Loucy (cell line): ENCODE results near the gene PJA2.

Experiments used
- CTCF ChIP-seq: fragments of 200-600 bp; sonication (generic); conservative IDR thresholded peaks from 2 replicates; pipeline ENCODE4 v1.5.1; 2014; ENCODE audit warnings: mild to moderate bottlenecking, antibody characterized with exemption, low read length
- EZH2phosphoT487 ChIP-seq: fragments of 200-600 bp; IDR thresholded peaks from 2 replicates; pipeline ENCODE4 v1.6.1; 2018; ENCODE audit warnings: antibody characterized with exemption, mild to moderate bottlenecking, moderate library complexity, borderline replicate concordance

DNA sequence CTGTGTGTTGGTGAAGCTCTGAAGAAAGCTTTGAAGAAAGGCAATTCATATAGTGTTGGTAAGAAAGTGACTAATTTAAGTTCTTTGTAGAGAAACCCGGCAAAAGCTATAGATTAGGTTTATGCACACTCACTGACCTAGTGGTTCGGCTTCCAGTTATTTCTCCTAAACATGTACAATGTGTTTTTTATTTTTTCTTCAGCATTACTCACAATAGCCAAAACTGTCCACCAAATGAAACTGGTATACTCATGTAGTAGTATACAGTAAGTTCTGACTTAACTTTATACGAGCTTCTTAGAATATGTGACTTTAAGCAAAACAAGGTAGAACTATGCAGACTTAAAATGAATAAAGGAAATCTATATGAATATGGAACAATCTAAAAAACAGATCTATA, 44.8 kb downstream of the PJA2 start:
- TF ChIP-seq CTCF = no peak
- TF ChIP-seq EZH2phosphoT487 = no peak
